GM12878 (cell line): Measurements from ENCODE around the gene FCAMR. TPM values are rescaled to one million over a fixed set of nuclear protein-coding genes. Genes with fewer than 3 reads are reported as not detected.

Experiments used
- BMI1 ChIP-seq: fragments of 450-650 bp; IDR thresholded peaks from 2 replicates; pipeline ENCODE4 v1.6.1; 2016; ENCODE audit warnings: mild to moderate bottlenecking, moderate library complexity, borderline replicate concordance
- CBFB ChIP-seq: IDR thresholded peaks from 2 replicates; pipeline ENCODE4 v1.6.1; 2016; ENCODE audit warnings: antibody characterized with exemption, low read depth
- CBX3 ChIP-seq: fragments of 200-600 bp; sonication (generic); IDR thresholded peaks from 2 replicates; pipeline ENCODE4 v1.6.1; 2016; ENCODE audit warnings: low read depth, borderline replicate concordance
- CREM ChIP-seq: IDR thresholded peaks from 2 replicates; pipeline ENCODE4 v1.6.1; 2014; ENCODE audit warnings: antibody characterized with exemption, low read depth
- ETV6 ChIP-seq, 2 experiments: fragments of 450-650 bp in 1 of 2; IDR thresholded peaks in 1 of 2; conservative IDR thresholded peaks in 1 of 2; 2 replicates each; pipeline ENCODE4 v1.6.1; 2014; ENCODE audit warnings: antibody characterized with exemption in 1 of 2, borderline replicate concordance in 1 of 2, low read depth in 1 of 2, mild to moderate bottlenecking in 1 of 2, moderate library complexity in 1 of 2
- FOS ChIP-seq: IDR thresholded peaks from 3 replicates; pipeline ENCODE4 v1.6.1; 2011; ENCODE audit warnings: borderline replicate concordance; ENCODE audit not compliant: insufficient read length; ENCODE audit errors: extremely low read depth
- FOXK2 ChIP-seq: fragments of 450-650 bp; IDR thresholded peaks from 2 replicates; pipeline ENCODE4 v1.6.1; 2017; ENCODE audit warnings: mild to moderate bottlenecking, moderate library complexity
- KAT2A ChIP-seq: conservative IDR thresholded peaks from 2 replicates; pipeline ENCODE4 v1.6.1; 2011; ENCODE audit warnings: low read depth, low read length; ENCODE audit not compliant: control insufficient read depth
- KDM1A ChIP-seq: fragments of 200-600 bp; sonication (generic); IDR thresholded peaks from 2 replicates; pipeline ENCODE4 v1.6.1; 2016; ENCODE audit warnings: borderline replicate concordance
- LARP7 ChIP-seq: fragments of 450-650 bp; IDR thresholded peaks from 2 replicates; pipeline ENCODE4 v1.6.1; 2017; ENCODE audit warnings: mild to moderate bottlenecking
- MYC ChIP-seq: IDR thresholded peaks from 2 replicates; pipeline ENCODE4 v1.6.1; 2011; ENCODE audit warnings: mild to moderate bottlenecking, low read length, moderate library complexity, inconsistent platforms; ENCODE audit not compliant: insufficient read depth, insufficient replicate concordance, insufficient read length, severe bottlenecking
- NR2C2 ChIP-seq: IDR thresholded peaks from 2 replicates; pipeline ENCODE4 v1.6.1; 2011; ENCODE audit warnings: borderline replicate concordance, low read depth; ENCODE audit not compliant: control insufficient read depth, insufficient read length
- RBBP5 ChIP-seq: fragments of 200-600 bp; sonication (generic); conservative IDR thresholded peaks from 2 replicates; pipeline ENCODE4 v1.6.1; 2016
- SIX5 ChIP-seq: IDR thresholded peaks from 2 replicates; pipeline ENCODE4 v1.6.1; 2011; ENCODE audit warnings: mild to moderate bottlenecking, low read depth, low read length, moderate library complexity; ENCODE audit not compliant: severe bottlenecking
- SUPT20H ChIP-seq: IDR thresholded peaks from 2 replicates; pipeline ENCODE4 v1.6.1; 2011; ENCODE audit warnings: low read depth, mild to moderate bottlenecking, low read length, moderate library complexity, borderline replicate concordance; ENCODE audit not compliant: control insufficient read depth
- TCF12 ChIP-seq: IDR thresholded peaks from 2 replicates; pipeline ENCODE4 v1.6.1; 2011; ENCODE audit warnings: low read depth, mild to moderate bottlenecking, low read length
- YBX1 ChIP-seq: fragments of 450-650 bp; IDR thresholded peaks from 2 replicates; pipeline ENCODE4 v1.6.1; 2016; ENCODE audit warnings: antibody characterized with exemption
- YY1 ChIP-seq: IDR thresholded peaks from 2 replicates; pipeline ENCODE4 v1.6.1; 2011; ENCODE audit warnings: low read depth, mild to moderate bottlenecking, low read length
- polyA plus RNA-seq, 11 experiments: library from polyadenylated mRNA; depleted of rRNA in 4 of 11; unstranded in 6 of 11; stranded (reverse) in 5 of 11; fragments of >200 nt; fragmentation: Nextera tagmentation in 4 of 11; fragmentation: Illumina TruSeq in 1 of 11; extraction: Ambion mirVana in 4 of 11; extraction: Trizol in 1 of 11; gene quantifications; 1 replicate in 1 of 11; 2 replicates in 10 of 11; pipeline versions ENCODE4 v1.2.1 to v1.2.3, GENCODE V29; 2011 to 2016; ENCODE audit warnings: inconsistent platforms in 2 of 11, missing spikeins in 2 of 11, low read depth in 1 of 11
- total RNA-seq, 4 experiments: library from RNA; depleted of rRNA in 3 of 4; stranded (reverse); fragments of >200 nt in 3 of 4; fragmentation: Illumina TruSeq in 1 of 4; extraction: Trizol in 1 of 4; gene quantifications; 2 replicates each; pipeline versions ENCODE4 v1.2.1 to v1.2.3, GENCODE V29; 2013 to 2021
- TF ChIP-seq, protein P1 (sequence below): fragments of 450-650 bp; IDR thresholded peaks from 2 replicates; pipeline ENCODE4 v1.6.1; 2017; ENCODE audit warnings: antibody characterized with exemption, mild to moderate bottlenecking, moderate library complexity
- TF ChIP-seq, protein P2 (sequence below): IDR thresholded peaks from 2 replicates; pipeline ENCODE4 v1.6.1; 2011; ENCODE audit warnings: low read depth, low read length, improper control_type of control experiment, borderline replicate concordance
- TF ChIP-seq, protein P3 (sequence below): IDR thresholded peaks from 2 replicates; pipeline ENCODE4 v1.6.1; 2012; ENCODE audit warnings: low read depth, low read length, improper control_type of control experiment
- TF ChIP-seq, protein P4 (sequence below): fragments of 450-650 bp; IDR thresholded peaks from 2 replicates; pipeline ENCODE4 v1.6.1; 2017; ENCODE audit warnings: borderline replicate concordance
- TF ChIP-seq, protein P5 (sequence below): IDR thresholded peaks from 2 replicates; pipeline ENCODE4 v1.6.1; 2011; ENCODE audit warnings: mild to moderate bottlenecking, low read depth, low read length, moderate library complexity; ENCODE audit not compliant: insufficient replicate concordance

FCAMR gene
- total and polyA plus RNA-seq, 10 of the 15 experiments (the other 5 are each of a cell fraction or from before 2014, with no cell fraction given): 0.04 to 0.15 (median 0.06) TPM; not detected in 3

DNA sequence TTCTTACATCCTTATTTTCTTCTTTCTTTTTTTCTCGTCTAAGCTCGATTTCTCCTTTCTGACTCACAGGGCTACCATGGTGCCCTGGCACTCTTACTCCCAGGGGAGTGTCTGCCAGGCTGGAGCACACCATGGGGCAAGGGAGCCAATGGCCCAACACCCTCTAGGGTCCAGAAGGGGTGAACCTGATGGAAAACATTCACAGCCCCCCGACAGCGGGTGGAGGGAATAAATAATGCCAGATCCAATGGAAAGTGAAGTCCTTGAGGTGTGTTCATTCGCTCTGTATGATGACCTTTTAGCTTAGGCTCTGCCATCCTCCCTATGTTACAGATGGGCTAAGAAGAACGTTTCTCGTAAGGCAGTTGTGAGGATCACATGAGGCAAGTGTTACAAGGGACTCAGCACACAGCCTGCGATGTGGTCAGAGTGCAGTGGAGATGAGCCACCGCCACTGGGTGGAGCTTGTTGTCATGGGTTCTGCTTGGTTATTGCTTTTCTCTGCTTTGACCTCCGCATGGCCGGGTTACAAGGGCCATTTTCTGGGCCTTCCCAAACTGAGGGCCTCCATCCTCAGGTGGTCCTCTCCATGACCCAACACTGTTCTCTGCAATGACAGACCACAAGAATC lies 45.0 kb downstream of the FCAMR start (continued):
- TF ChIP-seq, protein P1, sequence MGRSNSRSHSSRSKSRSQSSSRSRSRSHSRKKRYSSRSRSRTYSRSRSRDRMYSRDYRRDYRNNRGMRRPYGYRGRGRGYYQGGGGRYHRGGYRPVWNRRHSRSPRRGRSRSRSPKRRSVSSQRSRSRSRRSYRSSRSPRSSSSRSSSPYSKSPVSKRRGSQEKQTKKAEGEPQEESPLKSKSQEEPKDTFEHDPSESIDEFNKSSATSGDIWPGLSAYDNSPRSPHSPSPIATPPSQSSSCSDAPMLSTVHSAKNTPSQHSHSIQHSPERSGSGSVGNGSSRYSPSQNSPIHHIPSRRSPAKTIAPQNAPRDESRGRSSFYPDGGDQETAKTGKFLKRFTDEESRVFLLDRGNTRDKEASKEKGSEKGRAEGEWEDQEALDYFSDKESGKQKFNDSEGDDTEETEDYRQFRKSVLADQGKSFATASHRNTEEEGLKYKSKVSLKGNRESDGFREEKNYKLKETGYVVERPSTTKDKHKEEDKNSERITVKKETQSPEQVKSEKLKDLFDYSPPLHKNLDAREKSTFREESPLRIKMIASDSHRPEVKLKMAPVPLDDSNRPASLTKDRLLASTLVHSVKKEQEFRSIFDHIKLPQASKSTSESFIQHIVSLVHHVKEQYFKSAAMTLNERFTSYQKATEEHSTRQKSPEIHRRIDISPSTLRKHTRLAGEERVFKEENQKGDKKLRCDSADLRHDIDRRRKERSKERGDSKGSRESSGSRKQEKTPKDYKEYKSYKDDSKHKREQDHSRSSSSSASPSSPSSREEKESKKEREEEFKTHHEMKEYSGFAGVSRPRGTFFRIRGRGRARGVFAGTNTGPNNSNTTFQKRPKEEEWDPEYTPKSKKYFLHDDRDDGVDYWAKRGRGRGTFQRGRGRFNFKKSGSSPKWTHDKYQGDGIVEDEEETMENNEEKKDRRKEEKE: no peak
- TF ChIP-seq TCF12: 0 out of 2 replicates have a peak, but pooled peaks have one; percentile 14
- TF ChIP-seq SUPT20H: no peak
- TF ChIP-seq YY1: peak; percentile 88
- TF ChIP-seq ETV6 (conservative IDR thresholded peaks at IDR 0.05 in 1 of 2, IDR thresholded peaks at IDR 0.05 in 1 of 2; ENCODE audit: borderline replicate concordance in 1 of 2, low read depth in 1 of 2): no peak; a peak in 1 of 4 replicates
- TF ChIP-seq BMI1: peak; percentile 58; the same call in 1 of the 2 replicates
- TF ChIP-seq, protein P2, sequence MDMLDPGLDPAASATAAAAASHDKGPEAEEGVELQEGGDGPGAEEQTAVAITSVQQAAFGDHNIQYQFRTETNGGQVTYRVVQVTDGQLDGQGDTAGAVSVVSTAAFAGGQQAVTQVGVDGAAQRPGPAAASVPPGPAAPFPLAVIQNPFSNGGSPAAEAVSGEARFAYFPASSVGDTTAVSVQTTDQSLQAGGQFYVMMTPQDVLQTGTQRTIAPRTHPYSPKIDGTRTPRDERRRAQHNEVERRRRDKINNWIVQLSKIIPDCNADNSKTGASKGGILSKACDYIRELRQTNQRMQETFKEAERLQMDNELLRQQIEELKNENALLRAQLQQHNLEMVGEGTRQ: peak; percentile 55; the same call in 1 of the 2 replicates
- no peak for TF ChIP-seq CBX3
- TF ChIP-seq, protein P3, sequence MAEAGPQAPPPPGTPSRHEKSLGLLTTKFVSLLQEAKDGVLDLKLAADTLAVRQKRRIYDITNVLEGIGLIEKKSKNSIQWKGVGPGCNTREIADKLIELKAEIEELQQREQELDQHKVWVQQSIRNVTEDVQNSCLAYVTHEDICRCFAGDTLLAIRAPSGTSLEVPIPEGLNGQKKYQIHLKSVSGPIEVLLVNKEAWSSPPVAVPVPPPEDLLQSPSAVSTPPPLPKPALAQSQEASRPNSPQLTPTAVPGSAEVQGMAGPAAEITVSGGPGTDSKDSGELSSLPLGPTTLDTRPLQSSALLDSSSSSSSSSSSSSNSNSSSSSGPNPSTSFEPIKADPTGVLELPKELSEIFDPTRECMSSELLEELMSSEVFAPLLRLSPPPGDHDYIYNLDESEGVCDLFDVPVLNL: no peak
- TF ChIP-seq FOS: no peak
- no peak; the same call in none of the 2 replicates for TF ChIP-seq FOXK2
- TF ChIP-seq, protein P4, sequence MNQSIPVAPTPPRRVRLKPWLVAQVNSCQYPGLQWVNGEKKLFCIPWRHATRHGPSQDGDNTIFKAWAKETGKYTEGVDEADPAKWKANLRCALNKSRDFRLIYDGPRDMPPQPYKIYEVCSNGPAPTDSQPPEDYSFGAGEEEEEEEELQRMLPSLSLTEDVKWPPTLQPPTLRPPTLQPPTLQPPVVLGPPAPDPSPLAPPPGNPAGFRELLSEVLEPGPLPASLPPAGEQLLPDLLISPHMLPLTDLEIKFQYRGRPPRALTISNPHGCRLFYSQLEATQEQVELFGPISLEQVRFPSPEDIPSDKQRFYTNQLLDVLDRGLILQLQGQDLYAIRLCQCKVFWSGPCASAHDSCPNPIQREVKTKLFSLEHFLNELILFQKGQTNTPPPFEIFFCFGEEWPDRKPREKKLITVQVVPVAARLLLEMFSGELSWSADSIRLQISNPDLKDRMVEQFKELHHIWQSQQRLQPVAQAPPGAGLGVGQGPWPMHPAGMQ: no peak
- no peak for TF ChIP-seq NR2C2
- TF ChIP-seq RBBP5: no peak; the same call in 1 of the 2 replicates
- no peak for TF ChIP-seq YBX1
- no peak for TF ChIP-seq KAT2A
- TF ChIP-seq MYC: no peak
- TF ChIP-seq, protein P5, sequence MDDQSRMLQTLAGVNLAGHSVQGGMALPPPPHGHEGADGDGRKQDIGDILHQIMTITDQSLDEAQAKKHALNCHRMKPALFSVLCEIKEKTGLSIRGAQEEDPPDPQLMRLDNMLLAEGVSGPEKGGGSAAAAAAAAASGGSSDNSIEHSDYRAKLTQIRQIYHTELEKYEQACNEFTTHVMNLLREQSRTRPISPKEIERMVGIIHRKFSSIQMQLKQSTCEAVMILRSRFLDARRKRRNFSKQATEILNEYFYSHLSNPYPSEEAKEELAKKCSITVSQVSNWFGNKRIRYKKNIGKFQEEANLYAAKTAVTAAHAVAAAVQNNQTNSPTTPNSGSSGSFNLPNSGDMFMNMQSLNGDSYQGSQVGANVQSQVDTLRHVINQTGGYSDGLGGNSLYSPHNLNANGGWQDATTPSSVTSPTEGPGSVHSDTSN: no peak
- no peak for TF ChIP-seq KDM1A
- no peak for TF ChIP-seq CBFB
- no peak for TF ChIP-seq LARP7
- 0 out of 2 replicates have a peak, but pooled peaks have one; percentile 29 for TF ChIP-seq CREM
- no peak for TF ChIP-seq SIX5
